Type B pancreatic cell (in vitro differentiated cells): ENCODE measurements around the gene MKLN1. TPM values are rescaled to one million over a fixed set of nuclear protein-coding genes. Genes with fewer than 3 reads are reported as not detected.
"Not testable (repeated sequence)": the region's sequence is repeated elsewhere in the genome, so short reads cannot be mapped to it uniquely, and the experiment has no call there.

ENCODE experiments used
- DNase-seq: peaks from one replicate; pipeline ENCODE4 v3.0.0; 2021; ENCODE audit warnings: mixed read lengths; ENCODE audit not compliant: unreplicated experiment; ENCODE audit errors: extremely low spot score
- H3K27ac Mint-ChIP-seq: 2 replicates; pipeline ENCODE4 v1.8.0; 2021; ENCODE audit warnings: mild to moderate bottlenecking, mixed read lengths
- H3K27me3 Mint-ChIP-seq: 2 replicates; pipeline ENCODE4 v1.8.0; 2021; ENCODE audit warnings: mixed read lengths
- H3K36me3 Mint-ChIP-seq: 2 replicates; pipeline ENCODE4 v1.8.0; 2021; ENCODE audit warnings: mixed read lengths
- H3K4me1 Mint-ChIP-seq: one replicate; pipeline ENCODE4 v1.8.0; 2021; ENCODE audit warnings: mixed read lengths; ENCODE audit not compliant: unreplicated experiment
- H3K4me3 Mint-ChIP-seq: 2 replicates; pipeline ENCODE4 v1.8.0; 2021; ENCODE audit warnings: mild to moderate bottlenecking, mixed read lengths
- H3K9me3 Mint-ChIP-seq: 2 replicates; pipeline ENCODE4 v1.8.0; 2021; ENCODE audit warnings: mixed read lengths
- CTCF ChIP-seq: fragments of 200-600 bp; sonication (generic); conservative IDR thresholded peaks from 2 replicates; pipeline ENCODE4 v1.5.0; 2021; ENCODE audit warnings: antibody characterized with exemption, mild to moderate bottlenecking
- total RNA-seq: library from RNA; stranded (reverse); gene quantifications from 2 replicates; pipeline ENCODE4 v1.2.1, GENCODE V29; 2021; ENCODE audit warnings: low replicate concordance

Gene MKLN1
- total RNA-seq, 1 donor from 2014 or later: 47.7 TPM

GRCh38 chr7:131456338-131456737 lies 128.7 kb downstream of the MKLN1 start:
- Mint-ChIP-seq H3K4me1 (peaks cover 15% of the 10 kb centered on the region), H3K27me3 (no peaks in the 10 kb centered on the region), H3K4me3 (no peak overlapping the region)

GRCh38 chr7:131459256-131459655 lies 131.6 kb downstream of the MKLN1 start:
- Mint-ChIP-seq H3K4me1 (peaks cover 15% of the 10 kb centered on the region), H3K4me3 (no peak overlapping the region), H3K27ac (peak overlapping the region; percentile 10), H3K36me3 (peaks cover 39% of the 10 kb centered on the region), H3K9me3 (no peaks in the 10 kb centered on the region), H3K27me3 (no peaks in the 10 kb centered on the region)
- DNase-seq: no peak
- no peak for TF ChIP-seq CTCF

More at GRCh38 chr7:131456338-131456737, 128.7 kb downstream of the MKLN1 start:
- no peak for TF ChIP-seq CTCF
- Mint-ChIP-seq H3K9me3 (no peaks in the 10 kb centered on the region), H3K36me3 (peaks cover 30% of the 10 kb centered on the region), H3K27ac (peak overlapping the region; percentile 2)
- DNase-seq: no peak

- TF ChIP-seq CTCF: no peak
- peaks cover 38% of the 10 kb centered on the region for H3K36me3 Mint-ChIP-seq
- H3K9me3 Mint-ChIP-seq: no peaks in the 10 kb centered on the region
- no peak overlapping the region for H3K4me3 Mint-ChIP-seq
- H3K27ac Mint-ChIP-seq: no peak overlapping the region
- no peak for DNase-seq
- no peaks in the 10 kb centered on the region for H3K27me3 Mint-ChIP-seq
- no peaks in the 10 kb centered on the region for H3K4me1 Mint-ChIP-seq
Observed at GRCh38 chr7:131462059-131462458, 134.4 kb downstream of the MKLN1 start.

- H3K27me3 Mint-ChIP-seq, H3K27ac Mint-ChIP-seq, DNase-seq, H3K4me3 Mint-ChIP-seq, H3K9me3 Mint-ChIP-seq, H3K4me1 Mint-ChIP-seq: not testable (repeated sequence)
- peaks cover 39% of the 10 kb centered on the region for H3K36me3 Mint-ChIP-seq
Observed at GRCh38 chr7:131462715-131463114, 135.0 kb downstream of the MKLN1 start.

GRCh38 chr7:131466735-131467365 lies 139.2 kb downstream of the MKLN1 start:
- TF ChIP-seq CTCF: no peak
- DNase-seq: no peak
- peaks cover 46% of the 10 kb centered on the region for H3K36me3 Mint-ChIP-seq

GRCh38 chr7:131467788-131468187 lies 140.1 kb downstream of the MKLN1 start:
- H3K27ac Mint-ChIP-seq: no peak overlapping the region
- DNase-seq: no peak
- peaks cover 41% of the 10 kb centered on the region for H3K36me3 Mint-ChIP-seq
- no peaks in the 10 kb centered on the region for H3K4me1 Mint-ChIP-seq
- no peaks in the 10 kb centered on the region for H3K9me3 Mint-ChIP-seq
- no peak for TF ChIP-seq CTCF
- H3K27me3 Mint-ChIP-seq: no peaks in the 10 kb centered on the region
- no peak overlapping the region for H3K4me3 Mint-ChIP-seq

More at GRCh38 chr7:131466735-131467365, 139.2 kb downstream of the MKLN1 start:
- no peaks in the 10 kb centered on the region for H3K9me3 Mint-ChIP-seq
- H3K27me3 Mint-ChIP-seq: no peaks in the 10 kb centered on the region
- no peak overlapping the region for H3K4me3 Mint-ChIP-seq
- no peaks in the 10 kb centered on the region for H3K4me1 Mint-ChIP-seq
- H3K27ac Mint-ChIP-seq: no peak overlapping the region
